PFSK-1 (cell line): ENCODE data around the gene EPO.
A peak's percentile ranks its signal among the peaks of the same experiment; 100 is the strongest.

Source experiments
- FOXP2 ChIP-seq: optimal IDR thresholded peaks from 2 replicates; pipeline ENCODE3; 2011; ENCODE audit warnings: borderline replicate concordance, control low read depth, inconsistent platforms; ENCODE audit not compliant: insufficient read depth; ENCODE audit errors: extremely low read length, extremely low read depth
- POLR2AphosphoS5 ChIP-seq: IDR thresholded peaks from 2 replicates; pipeline ENCODE4 v1.6.1; 2012; ENCODE audit warnings: low read depth, mild to moderate bottlenecking, control low read depth, low read length, moderate library complexity
- SIN3A ChIP-seq: IDR thresholded peaks from 2 replicates; pipeline ENCODE4 v1.6.1; 2012; ENCODE audit warnings: mild to moderate bottlenecking, low read length, moderate library complexity, borderline replicate concordance; ENCODE audit not compliant: insufficient read depth
- TAF1 ChIP-seq: IDR thresholded peaks from 2 replicates; pipeline ENCODE4 v1.6.1; 2012; ENCODE audit warnings: low read length, control low read depth, borderline replicate concordance; ENCODE audit not compliant: insufficient read depth
- TF ChIP-seq, protein P1 (sequence below), 2 experiments: IDR thresholded peaks; 2 replicates each; pipeline versions ENCODE4 v1.6.1 to v1.8.0; 2011 to 2012; ENCODE audit warnings: low read depth in 2 of 2, low read length in 2 of 2, control low read depth in 1 of 2, inconsistent platforms in 1 of 2, mild to moderate bottlenecking in 1 of 2, moderate library complexity in 1 of 2; ENCODE audit not compliant: insufficient read depth in 1 of 2

EPO gene

DNA sequence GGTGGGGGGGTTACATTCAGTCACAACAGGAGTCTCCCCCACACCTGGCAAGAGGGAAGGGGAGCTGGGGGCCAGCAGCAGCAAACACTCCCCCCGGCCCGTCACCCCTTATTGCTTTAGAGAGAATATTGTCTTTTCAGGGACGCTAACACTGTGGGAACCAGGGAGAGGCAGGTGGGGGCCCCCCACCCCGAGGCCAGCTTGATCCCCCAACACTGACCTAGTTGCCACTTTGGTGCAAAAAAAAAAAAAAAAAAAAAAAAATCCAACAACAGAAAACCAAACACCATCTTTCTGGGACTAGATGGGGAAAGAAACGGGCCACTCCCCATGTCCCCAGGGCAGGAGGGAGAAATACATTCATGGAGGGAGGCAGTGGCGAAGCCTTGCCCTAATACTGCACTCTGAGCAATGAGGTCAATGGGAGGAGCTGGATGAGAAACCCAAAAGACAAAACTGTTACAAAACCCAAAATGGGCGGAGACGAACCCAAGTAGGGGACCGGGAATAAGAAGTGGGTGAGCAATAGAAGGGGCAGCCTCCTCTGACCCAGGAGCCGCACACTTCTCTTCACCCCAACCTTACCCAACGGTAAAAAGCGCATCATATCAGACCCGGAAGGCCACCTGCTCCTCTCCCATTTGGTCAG lies 40.2 kb upstream of the EPO start:
- no peak for TF ChIP-seq SIN3A
- peak; percentile 34 for TF ChIP-seq POLR2AphosphoS5

DNA sequence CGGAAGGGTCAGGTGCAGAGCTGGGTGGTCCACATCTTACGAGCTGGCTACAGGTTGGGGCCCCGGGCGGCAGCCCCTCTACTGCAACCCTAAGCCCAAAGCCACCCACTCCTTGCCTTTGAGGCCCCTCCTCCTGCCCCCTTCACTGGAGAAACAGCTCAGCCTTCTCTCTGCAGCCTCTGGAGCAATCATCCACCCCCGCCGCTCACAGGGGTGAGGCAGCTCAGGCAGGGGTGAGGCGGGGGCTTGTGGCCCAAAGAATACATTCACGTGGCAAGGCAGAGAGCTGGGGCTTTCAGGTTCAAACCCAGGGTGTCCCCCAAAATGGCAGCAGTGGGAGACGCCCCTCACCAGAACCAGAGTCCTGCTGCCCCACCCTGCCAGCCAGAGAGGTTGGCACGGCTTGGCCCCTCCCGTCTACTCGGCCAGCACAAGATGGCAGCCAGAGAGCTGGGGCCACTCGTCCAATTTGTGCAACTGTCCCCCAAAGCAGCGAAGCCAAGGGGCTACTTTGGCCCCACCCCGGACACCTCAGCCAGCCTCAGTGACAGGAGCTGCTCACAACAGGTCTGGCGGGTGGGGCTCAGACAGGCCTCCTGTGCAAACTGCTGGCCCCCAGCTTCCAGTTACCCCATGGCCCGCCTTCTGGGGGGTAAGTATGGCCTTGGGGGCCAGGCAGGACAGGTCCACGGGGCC lies 39.5 kb upstream of the EPO start:
- TF ChIP-seq, protein P1, sequence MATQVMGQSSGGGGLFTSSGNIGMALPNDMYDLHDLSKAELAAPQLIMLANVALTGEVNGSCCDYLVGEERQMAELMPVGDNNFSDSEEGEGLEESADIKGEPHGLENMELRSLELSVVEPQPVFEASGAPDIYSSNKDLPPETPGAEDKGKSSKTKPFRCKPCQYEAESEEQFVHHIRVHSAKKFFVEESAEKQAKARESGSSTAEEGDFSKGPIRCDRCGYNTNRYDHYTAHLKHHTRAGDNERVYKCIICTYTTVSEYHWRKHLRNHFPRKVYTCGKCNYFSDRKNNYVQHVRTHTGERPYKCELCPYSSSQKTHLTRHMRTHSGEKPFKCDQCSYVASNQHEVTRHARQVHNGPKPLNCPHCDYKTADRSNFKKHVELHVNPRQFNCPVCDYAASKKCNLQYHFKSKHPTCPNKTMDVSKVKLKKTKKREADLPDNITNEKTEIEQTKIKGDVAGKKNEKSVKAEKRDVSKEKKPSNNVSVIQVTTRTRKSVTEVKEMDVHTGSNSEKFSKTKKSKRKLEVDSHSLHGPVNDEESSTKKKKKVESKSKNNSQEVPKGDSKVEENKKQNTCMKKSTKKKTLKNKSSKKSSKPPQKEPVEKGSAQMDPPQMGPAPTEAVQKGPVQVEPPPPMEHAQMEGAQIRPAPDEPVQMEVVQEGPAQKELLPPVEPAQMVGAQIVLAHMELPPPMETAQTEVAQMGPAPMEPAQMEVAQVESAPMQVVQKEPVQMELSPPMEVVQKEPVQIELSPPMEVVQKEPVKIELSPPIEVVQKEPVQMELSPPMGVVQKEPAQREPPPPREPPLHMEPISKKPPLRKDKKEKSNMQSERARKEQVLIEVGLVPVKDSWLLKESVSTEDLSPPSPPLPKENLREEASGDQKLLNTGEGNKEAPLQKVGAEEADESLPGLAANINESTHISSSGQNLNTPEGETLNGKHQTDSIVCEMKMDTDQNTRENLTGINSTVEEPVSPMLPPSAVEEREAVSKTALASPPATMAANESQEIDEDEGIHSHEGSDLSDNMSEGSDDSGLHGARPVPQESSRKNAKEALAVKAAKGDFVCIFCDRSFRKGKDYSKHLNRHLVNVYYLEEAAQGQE (IDR thresholded peaks at IDR 0.05; ENCODE audit: insufficient read depth in 1 of 2, low read depth in 2 of 2, low read length in 2 of 2): no peak
- no peak for TF ChIP-seq FOXP2
- no peak for TF ChIP-seq POLR2AphosphoS5
- TF ChIP-seq TAF1: no peak
- TF ChIP-seq SIN3A: no peak

DNA sequence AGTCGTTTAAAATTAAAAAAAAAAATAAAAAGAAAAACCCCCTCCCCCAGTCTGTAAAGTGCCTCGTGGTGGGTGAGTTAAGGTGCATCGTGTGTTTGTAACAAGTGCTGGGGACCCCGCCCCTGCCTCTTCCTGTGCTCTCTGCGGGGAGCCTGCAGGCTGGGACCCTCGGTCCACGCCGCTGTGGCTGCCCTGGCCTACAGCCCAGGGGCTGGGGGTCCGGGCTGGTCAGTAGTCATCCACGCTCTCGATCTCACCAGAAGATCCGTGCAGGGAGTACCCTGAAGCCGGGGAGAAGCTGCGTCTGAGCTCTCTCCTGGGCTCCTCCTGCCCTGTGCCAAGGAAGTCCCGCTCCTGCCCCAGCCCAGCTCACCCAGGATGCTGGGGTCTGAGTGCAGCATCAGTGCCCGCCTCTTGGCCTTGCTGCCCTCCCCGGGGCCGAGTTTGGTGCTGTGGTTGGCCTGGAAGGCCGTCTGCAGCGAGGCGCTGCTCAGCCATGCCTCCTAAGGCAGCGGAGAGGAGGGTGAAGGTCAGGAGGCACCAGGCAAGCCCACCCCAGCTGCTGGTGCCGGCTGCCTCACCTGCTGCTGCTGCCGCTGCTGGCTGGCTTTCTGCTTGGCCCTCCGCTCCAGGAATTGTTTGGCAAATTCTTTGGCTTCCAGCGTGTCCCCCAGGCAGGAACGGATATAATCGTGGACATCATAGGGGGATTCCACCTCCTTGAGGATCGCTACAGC lies 38.6 kb upstream of the EPO start:
- TF ChIP-seq TAF1 (no peak), POLR2AphosphoS5 (peak; percentile 16; the same call in 1 of the 2 replicates), SIN3A (no peak)
- TF ChIP-seq, protein P1 (IDR thresholded peaks at IDR 0.05; ENCODE audit: insufficient read depth in 1 of 2, low read depth in 2 of 2, low read length in 2 of 2): no peak

DNA sequence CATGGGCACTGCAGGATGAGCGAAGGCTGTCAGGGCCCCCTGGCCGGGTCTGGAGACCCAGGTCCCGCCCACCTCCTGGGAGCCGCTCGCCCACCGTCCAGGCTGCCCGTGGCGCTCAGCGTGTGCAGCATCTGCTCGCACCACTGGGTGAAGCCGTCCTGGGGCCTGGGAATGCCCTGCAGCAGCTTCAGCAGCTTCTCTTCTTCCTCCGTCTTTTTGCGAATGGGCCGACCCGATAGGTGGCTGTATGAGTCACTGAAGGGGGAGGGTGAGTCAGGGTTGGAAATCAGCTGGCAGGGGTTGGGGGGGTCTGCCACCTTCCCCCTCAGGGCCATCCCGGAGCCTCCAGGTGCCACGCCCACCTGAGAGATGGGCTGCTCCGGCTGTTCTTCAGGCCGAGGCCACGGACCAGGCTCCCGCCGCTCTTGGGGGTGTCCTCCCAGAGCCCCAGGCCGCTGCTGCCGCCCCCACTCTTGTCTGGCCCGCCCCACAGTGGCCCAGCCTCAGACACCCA lies 38.0 kb upstream of the EPO start:
- TF ChIP-seq SIN3A (no peak), FOXP2 (no peak), TAF1 (no peak), POLR2AphosphoS5 (0 out of 2 replicates have a peak, but pooled peaks have one; percentile 8)
- TF ChIP-seq, protein P1 (IDR thresholded peaks at IDR 0.05; ENCODE audit: insufficient read depth in 1 of 2, low read depth in 2 of 2, low read length in 2 of 2): no peak

DNA sequence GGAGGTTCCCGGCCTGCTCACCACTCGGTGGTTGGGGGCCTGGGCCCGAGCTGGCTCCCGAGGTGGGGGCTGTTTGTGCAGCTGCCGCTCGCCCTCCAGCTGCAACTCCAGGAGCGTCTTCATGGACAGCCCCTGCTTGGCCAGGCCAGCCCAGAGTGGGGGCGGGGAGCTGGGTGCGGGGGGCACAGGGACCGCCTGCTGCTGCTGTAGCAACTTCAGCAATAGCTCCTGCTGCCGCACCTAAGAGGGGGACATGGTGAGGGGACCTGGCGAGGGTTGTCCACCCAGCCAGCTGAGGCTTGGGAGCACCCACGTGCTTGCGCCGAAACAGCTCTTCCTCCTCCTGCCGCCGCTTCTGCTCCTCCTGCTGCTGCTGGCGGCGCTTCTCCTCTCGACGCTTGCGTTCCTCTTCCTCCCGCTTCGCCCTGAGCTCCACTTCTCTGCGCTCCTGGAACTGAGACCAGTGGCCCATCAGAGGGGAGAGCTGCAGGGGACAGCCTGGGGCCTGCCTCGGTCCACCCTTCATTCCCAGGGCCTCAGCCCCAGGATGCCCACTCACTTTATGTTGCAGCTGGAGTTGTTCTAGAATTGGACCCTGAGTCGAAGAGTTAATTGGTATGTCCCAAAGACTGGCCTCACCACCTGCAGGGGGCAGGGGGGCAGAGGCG lies 37.1 kb upstream of the EPO start:
- TF ChIP-seq SIN3A (no peak), FOXP2 (no peak), POLR2AphosphoS5 (no peak), TAF1 (no peak)
- TF ChIP-seq, protein P1 (IDR thresholded peaks at IDR 0.05; ENCODE audit: insufficient read depth in 1 of 2, low read depth in 2 of 2, low read length in 2 of 2): no peak
